ENCODE data around the gene STAB1.
A peak's percentile ranks its signal among the peaks of the same experiment; 100 is the strongest.

Gene STAB1

GRCh38 chr3:52533623-52534280 is 38.6 kb downstream of the STAB1 start, which contains the start of gene NT5DC2:
TSS of gene NT5DC2 (minus strand) at chr3:52533857. CDS start at chr3:52533737, 120 bp downstream.
- peak; percentile 63 for DNase-seq (ENCODE audit: low spot score)
- ChIA-PET CTCF (no interaction called here), POLR2A (ENCODE audit: low non-redundant PET) (no interaction called here)
- TF ChIP-seq CTCF (conservative IDR thresholded peaks at IDR 0.05; ENCODE audit: low read depth) = no peak
- peak within 1 kb of the TSS; percentile 90 for H3K27ac ChIP-seq

- DNase-seq (ENCODE audit: low spot score) = no peak
- TF ChIP-seq CTCF (conservative IDR thresholded peaks at IDR 0.05; ENCODE audit: low read depth) = no peak
- ChIA-PET POLR2A (ENCODE audit: low non-redundant PET) (no interaction called here), CTCF (interaction anchor here (1.0 kb wide), 1 partner anchor 8 kb away, joined by 3 read pairs; no protein-coding TSS in a partner anchor)
- peak overlapping the region; percentile 90 for H3K27ac ChIP-seq
These were observed 39.4 kb downstream of the STAB1 start for GRCh38 chr3:52534281-52535183.

- TF ChIP-seq CTCF (conservative IDR thresholded peaks at IDR 0.05; ENCODE audit: low read depth) = no peak
- CTCF ChIA-PET = interaction anchor here (1.0 kb wide), 1 partner anchor 9 kb away, joined by 3 read pairs; no protein-coding TSS in a partner anchor
- peak overlapping the region; percentile 90 for H3K27ac ChIP-seq
- POLR2A ChIA-PET (ENCODE audit: low non-redundant PET) = no interaction called here
- no peak for DNase-seq (ENCODE audit: low spot score)
These were observed 40.4 kb downstream of the STAB1 start for GRCh38 chr3:52535411-52536111.

GRCh38 chr3:52536112-52536368 is 40.9 kb downstream of the STAB1 start:
- H3K27ac ChIP-seq = peak overlapping the region; percentile 90
- ChIA-PET POLR2A (ENCODE audit: low non-redundant PET) (no interaction called here), CTCF (no interaction called here)
- no peak for TF ChIP-seq CTCF (conservative IDR thresholded peaks at IDR 0.05; ENCODE audit: low read depth)
- DNase-seq (ENCODE audit: low spot score) = no peak

- CTCF ChIA-PET = no interaction called here
- POLR2A ChIA-PET (ENCODE audit: low non-redundant PET) = no interaction called here
- peak; percentile 94 for DNase-seq (ENCODE audit: low spot score)
- H3K27ac ChIP-seq = peak within 1 kb of the TSS; percentile 90
- no peak for TF ChIP-seq CTCF (conservative IDR thresholded peaks at IDR 0.05; ENCODE audit: low read depth)
These were observed 41.4 kb downstream of the STAB1 start, which contains the start of gene UQCC5 for GRCh38 chr3:52536369-52537164. TSS of gene UQCC5 (plus strand) at chr3:52536605. CDS start at chr3:52536756, 151 bp downstream.
